H9 (cell line): ENCODE data around the gene PHF1. TPM values are rescaled to one million over a fixed set of nuclear protein-coding genes. Genes with fewer than 3 reads are reported as not detected.

Experiments
- DNase-seq: peaks from one replicate; pipeline ENCODE4 v3.0.0-alpha.2; 2017
- H2AFZ ChIP-seq: one replicate; pipeline ENCODE4 v1.6.1; 2013; ENCODE audit warnings: mild to moderate bottlenecking, low read length, control low read depth, moderate library complexity
- H2AK5ac ChIP-seq: 2 replicates; pipeline ENCODE4 v1.6.1; 2013; ENCODE audit warnings: low read length, control low read depth, mixed read lengths; ENCODE audit not compliant: insufficient read length
- H2BK120ac ChIP-seq: one replicate; pipeline ENCODE4 v1.6.1; 2013; ENCODE audit warnings: low read depth, mild to moderate bottlenecking, low read length, control low read depth, inconsistent platforms; ENCODE audit not compliant: poor library complexity, severe bottlenecking
- H2BK12ac ChIP-seq: 2 replicates; pipeline ENCODE4 v1.6.1; 2013; ENCODE audit warnings: low read length, control low read depth, mixed read lengths, low read depth; ENCODE audit not compliant: insufficient read length
- H2BK15ac ChIP-seq: 2 replicates; pipeline ENCODE4 v1.6.1; 2013; ENCODE audit warnings: low read depth, low read length, control low read depth
- H2BK20ac ChIP-seq: one replicate; pipeline ENCODE4 v1.6.1; 2013; ENCODE audit warnings: low read depth, mild to moderate bottlenecking, low read length, control low read depth, inconsistent platforms; ENCODE audit not compliant: poor library complexity, severe bottlenecking
- H2BK5ac ChIP-seq: 2 replicates; pipeline ENCODE4 v1.6.1; 2013; ENCODE audit warnings: low read length, control low read depth, mixed read lengths; ENCODE audit not compliant: insufficient read length
- H3K14ac ChIP-seq: 2 replicates; pipeline ENCODE4 v1.6.1; 2013; ENCODE audit warnings: low read length, control low read depth; ENCODE audit not compliant: insufficient read depth
- H3K18ac ChIP-seq: 2 replicates; pipeline ENCODE4 v1.6.1; 2013; ENCODE audit warnings: low read depth, mild to moderate bottlenecking, mixed read lengths, low read length, control low read depth; ENCODE audit not compliant: insufficient read length
- H3K23ac ChIP-seq: 2 replicates; pipeline ENCODE4 v1.6.1; 2013; ENCODE audit warnings: low read length, control low read depth, mixed read lengths, low read depth; ENCODE audit not compliant: insufficient read length
- H3K23me2 ChIP-seq: 2 replicates; pipeline ENCODE4 v1.6.1; 2013; ENCODE audit warnings: low read depth, mild to moderate bottlenecking, mixed read lengths, low read length, control low read depth; ENCODE audit not compliant: insufficient read length, poor library complexity, severe bottlenecking
- H3K27ac ChIP-seq: 2 replicates; pipeline ENCODE4 v1.5.1; 2013; ENCODE audit warnings: low read length, control low read depth, mixed read lengths, low read depth; ENCODE audit not compliant: insufficient read length
- H3K27me3 ChIP-seq: 2 replicates; pipeline ENCODE4 v1.6.1; 2013; ENCODE audit warnings: low read length, control low read depth, inconsistent platforms; ENCODE audit not compliant: insufficient read depth
- H3K4ac ChIP-seq: 2 replicates; pipeline ENCODE4 v1.6.1; 2013; ENCODE audit warnings: low read depth, mild to moderate bottlenecking, control low read depth, inconsistent platforms, low read length, moderate library complexity
- H3K4me1 ChIP-seq: 2 replicates; pipeline ENCODE4 v1.6.1; 2013; ENCODE audit warnings: low read length, control low read depth, inconsistent platforms; ENCODE audit not compliant: insufficient read depth
- H3K4me2 ChIP-seq: 2 replicates; pipeline ENCODE4 v1.6.1; 2013; ENCODE audit warnings: low read length, control low read depth, mixed read lengths; ENCODE audit not compliant: insufficient read length, insufficient read depth
- H3K56ac ChIP-seq: 2 replicates; pipeline ENCODE4 v1.6.1; 2013; ENCODE audit warnings: low read depth, mild to moderate bottlenecking, mixed read lengths, low read length, control low read depth; ENCODE audit not compliant: insufficient read length
- H3K79me1 ChIP-seq: 2 replicates; pipeline ENCODE4 v1.6.1; 2013; ENCODE audit warnings: low read depth, mild to moderate bottlenecking, moderate library complexity, low read length, control low read depth, inconsistent platforms; ENCODE audit not compliant: insufficient read depth, poor library complexity, severe bottlenecking
- H3K79me2 ChIP-seq: 2 replicates; pipeline ENCODE4 v1.6.1; 2013; ENCODE audit warnings: low read length, control low read depth, inconsistent platforms; ENCODE audit not compliant: insufficient read depth
- H3K9ac ChIP-seq: 2 replicates; pipeline ENCODE4 v1.6.1; 2013; ENCODE audit warnings: low read length, control low read depth, mixed read lengths; ENCODE audit not compliant: insufficient read length; ENCODE audit errors: extremely low read depth
- H3K9me3 ChIP-seq: one replicate; pipeline ENCODE4 v1.6.1; 2013; ENCODE audit warnings: low read depth, low read length, inconsistent platforms; ENCODE audit not compliant: control insufficient read depth
- H3T11ph ChIP-seq: one replicate; pipeline ENCODE4 v1.6.1; 2013; ENCODE audit warnings: mild to moderate bottlenecking, low read length, control low read depth, inconsistent platforms
- H4K20me1 ChIP-seq: one replicate; pipeline ENCODE4 v1.6.1; 2013; ENCODE audit not compliant: control insufficient read depth, insufficient read length, insufficient read depth
- H4K5ac ChIP-seq: 2 replicates; pipeline ENCODE4 v1.6.1; 2013; ENCODE audit warnings: low read depth, mild to moderate bottlenecking, mixed read lengths, low read length, control low read depth; ENCODE audit not compliant: insufficient read length
- H4K8ac ChIP-seq: replicated peaks from 2 replicates; pipeline ENCODE4 v1.6.1; 2013; ENCODE audit warnings: low read length, control low read depth, mixed read lengths, low read depth; ENCODE audit not compliant: insufficient read length
- H4K91ac ChIP-seq: 2 replicates; pipeline ENCODE4 v1.6.1; 2013; ENCODE audit warnings: low read depth, mild to moderate bottlenecking, moderate library complexity, mixed read lengths, low read length, control low read depth; ENCODE audit not compliant: insufficient read length
- H3K27ac Mint-ChIP-seq, 3 experiments: 2 replicates in 2 of 3; 3 replicates in 1 of 3; pipeline ENCODE4 v1.8.0; 2020 to 2021; ENCODE audit warnings: mixed read lengths in 3 of 3, mild to moderate bottlenecking in 1 of 3, moderate library complexity in 1 of 3
- H3K27me3 Mint-ChIP-seq: 2 replicates; pipeline ENCODE4 v1.8.0; 2021; ENCODE audit warnings: low read depth, mild to moderate bottlenecking, moderate library complexity, mixed read lengths
- H3K36me3 Mint-ChIP-seq, 3 experiments: 2 replicates in 2 of 3; 3 replicates in 1 of 3; pipeline ENCODE4 v1.8.0; 2020 to 2021; ENCODE audit warnings: low read depth in 3 of 3, mixed read lengths in 3 of 3; ENCODE audit not compliant: insufficient read depth in 1 of 3
- H3K4me1 Mint-ChIP-seq, 2 experiments: 2 replicates each; pipeline ENCODE4 v1.8.0; 2020; ENCODE audit warnings: mixed read lengths in 2 of 2
- H3K4me3 Mint-ChIP-seq, 2 experiments: 2 replicates in 1 of 2; 3 replicates in 1 of 2; pipeline ENCODE4 v1.8.0; 2020 to 2021; ENCODE audit warnings: mild to moderate bottlenecking in 2 of 2, mixed read lengths in 2 of 2, moderate library complexity in 1 of 2
- H3K9me3 Mint-ChIP-seq, 2 experiments: 2 replicates in 1 of 2; 3 replicates in 1 of 2; pipeline ENCODE4 v1.8.0; 2020; ENCODE audit warnings: mild to moderate bottlenecking in 2 of 2, mixed read lengths in 2 of 2, moderate library complexity in 1 of 2
- WGBS: extraction: QIAGEN DNeasy Blood & Tissue Kit; methylation state at CpG from one replicate; pipeline ENCODE4 v1.1.7; 2013; ENCODE audit warnings: missing lambda C conversion rate, low lambda C conversion rate, mixed read lengths; ENCODE audit not compliant: insufficient read length; ENCODE audit errors: extremely low coverage; 5-methylcytosine and 5-hydroxymethylcytosine counted together
- total RNA-seq: library from RNA; stranded (reverse); gene quantifications from 2 replicates; pipeline ENCODE4 v1.2.1, GENCODE V29; 2021
- TF ChIP-seq, protein P1 (sequence below): fragments of 200-600 bp; sonication (generic); conservative IDR thresholded peaks from 3 replicates; pipeline ENCODE4 v1.8.0; 2021; ENCODE audit warnings: antibody characterized with exemption, mild to moderate bottlenecking

Gene PHF1
- total RNA-seq, 1 experiment from 2014 or later, result 56.8 TPM

GRCh38 chr6:33453393-33454008 lies 42.7 kb downstream of the PHF1 start:
- no peaks in the 10 kb centered on the region for H3K9me3 ChIP-seq
- no peak overlapping the region for H3K4ac ChIP-seq
- H3K27ac ChIP-seq, result no peak overlapping the region
- no peak overlapping the region for H2BK12ac ChIP-seq
- no CpG with 5 or more reads among the region's 12 CpGs for WGBS
- peak overlapping the region; percentile 58 to 80 (median 69); a peak in 6 of 7 replicates for H3K27ac Mint-ChIP-seq
- no peaks in the 10 kb centered on the region for H3K27me3 Mint-ChIP-seq
- no peaks in the 10 kb centered on the region for H3K79me1 ChIP-seq
- no peak overlapping the region for H2AFZ ChIP-seq
- no peaks in the 10 kb centered on the region for H3K27me3 ChIP-seq
- no peak overlapping the region for H3K18ac ChIP-seq
- H3K79me2 ChIP-seq, result no peaks in the 10 kb centered on the region
- no peak overlapping the region for H4K8ac ChIP-seq
- no peak overlapping the region for H4K5ac ChIP-seq
- H2AK5ac ChIP-seq, result no peak overlapping the region
- H3K9ac ChIP-seq, result no peak overlapping the region
- peak overlapping the region; percentile 96 to 98 for H3K4me3 Mint-ChIP-seq
- no peak for DNase-seq
- peaks cover 10% of the 10 kb centered on the region for H3K23me2 ChIP-seq
- H2BK120ac ChIP-seq, result no peak overlapping the region
- no peak overlapping the region for H4K91ac ChIP-seq
- no peak overlapping the region for H2BK15ac ChIP-seq
- H3K4me1 ChIP-seq, result no peaks in the 10 kb centered on the region
- H3K9me3 Mint-ChIP-seq, result no peaks in the 10 kb centered on the region
- peak overlapping the region; percentile 78 for H3K4me2 ChIP-seq
- no peak overlapping the region for H2BK20ac ChIP-seq
- no peak overlapping the region for H3K14ac ChIP-seq
- H3K23ac ChIP-seq, result no peak overlapping the region
- H3K56ac ChIP-seq, result no peak overlapping the region
- peaks cover 17 to 30% of the 10 kb centered on the region in 2 experiments for H3K4me1 Mint-ChIP-seq
- H3K36me3 Mint-ChIP-seq, result peaks cover 23 to 67% (median 55%) of the 10 kb centered on the region in 3 experiments
- no peak overlapping the region for H3T11ph ChIP-seq
- TF ChIP-seq, protein P1, sequence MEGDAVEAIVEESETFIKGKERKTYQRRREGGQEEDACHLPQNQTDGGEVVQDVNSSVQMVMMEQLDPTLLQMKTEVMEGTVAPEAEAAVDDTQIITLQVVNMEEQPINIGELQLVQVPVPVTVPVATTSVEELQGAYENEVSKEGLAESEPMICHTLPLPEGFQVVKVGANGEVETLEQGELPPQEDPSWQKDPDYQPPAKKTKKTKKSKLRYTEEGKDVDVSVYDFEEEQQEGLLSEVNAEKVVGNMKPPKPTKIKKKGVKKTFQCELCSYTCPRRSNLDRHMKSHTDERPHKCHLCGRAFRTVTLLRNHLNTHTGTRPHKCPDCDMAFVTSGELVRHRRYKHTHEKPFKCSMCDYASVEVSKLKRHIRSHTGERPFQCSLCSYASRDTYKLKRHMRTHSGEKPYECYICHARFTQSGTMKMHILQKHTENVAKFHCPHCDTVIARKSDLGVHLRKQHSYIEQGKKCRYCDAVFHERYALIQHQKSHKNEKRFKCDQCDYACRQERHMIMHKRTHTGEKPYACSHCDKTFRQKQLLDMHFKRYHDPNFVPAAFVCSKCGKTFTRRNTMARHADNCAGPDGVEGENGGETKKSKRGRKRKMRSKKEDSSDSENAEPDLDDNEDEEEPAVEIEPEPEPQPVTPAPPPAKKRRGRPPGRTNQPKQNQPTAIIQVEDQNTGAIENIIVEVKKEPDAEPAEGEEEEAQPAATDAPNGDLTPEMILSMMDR, result no peak
- H4K20me1 ChIP-seq, result no peaks in the 10 kb centered on the region
- no peak overlapping the region for H2BK5ac ChIP-seq
